GM18508 (cell line): ENCODE results near the gene BFSP1.

Experiments used
- ATAC-seq: cut with Tn5 transposase; IDR thresholded peaks from one replicate; pipeline ENCODE4 v1.9.1; 2021; ENCODE audit warnings: moderate number of reproducible peaks; ENCODE audit not compliant: insufficient read depth, unreplicated experiment

The BFSP1 gene

GRCh38 chr20:17558154-17558940, 27.2 kb upstream of the BFSP1 start:
- no peak for ATAC-seq

GRCh38 chr20:17557675-17558006, 26.5 kb upstream of the BFSP1 start:
- no peak for ATAC-seq

GRCh38 chr20:17556837-17557674, 25.9 kb upstream of the BFSP1 start:
- ATAC-seq = no peak

- no peak for ATAC-seq
Observed at GRCh38 chr20:17555106-17555505, 23.9 kb upstream of the BFSP1 start.

GRCh38 chr20:17549131-17549530, 18.0 kb upstream of the BFSP1 start:
- no peak for ATAC-seq

- no peak for ATAC-seq
Observed at GRCh38 chr20:17545127-17545526, 13.9 kb upstream of the BFSP1 start.

- ATAC-seq = no peak
Observed at GRCh38 chr20:17543531-17544131, 12.5 kb upstream of the BFSP1 start.

- ATAC-seq = no peak
Observed at GRCh38 chr20:17542993-17543412, 11.8 kb upstream of the BFSP1 start.

- ATAC-seq = no peak
Observed at GRCh38 chr20:17542481-17542880, 11.3 kb upstream of the BFSP1 start.

GRCh38 chr20:17541996-17542395, 10.8 kb upstream of the BFSP1 start:
- ATAC-seq = no peak

- ATAC-seq = no peak
Observed at GRCh38 chr20:17541596-17541995, 10.4 kb upstream of the BFSP1 start.

- ATAC-seq = peak; percentile 69
Observed at GRCh38 chr20:17538517-17539170, 7.5 kb upstream of the BFSP1 start.

GRCh38 chr20:17537959-17538358, 6.8 kb upstream of the BFSP1 start:
- ATAC-seq = no peak

- peak; percentile 75 for ATAC-seq
Observed at GRCh38 chr20:17536944-17537444, 5.8 kb upstream of the BFSP1 start.

GRCh38 chr20:17534077-17534476, 2.9 kb upstream of the BFSP1 start:
- no peak for ATAC-seq

GRCh38 chr20:17533396-17533795, 2.2 kb upstream of the BFSP1 start:
- no peak for ATAC-seq

- no peak for ATAC-seq
Observed at GRCh38 chr20:17531665-17532025, 466 bp upstream of the BFSP1 start.

- no peak for ATAC-seq
Observed at GRCh38 chr20:17530153-17530552, 1.0 kb downstream of the BFSP1 start.

- no peak for ATAC-seq
Observed at GRCh38 chr20:17529586-17529985, 1.6 kb downstream of the BFSP1 start.

- ATAC-seq = no peak
Observed at GRCh38 chr20:17525650-17526049, 5.5 kb downstream of the BFSP1 start.

GRCh38 chr20:17525132-17525531, 6.0 kb downstream of the BFSP1 start:
- ATAC-seq = no peak
